ENCODE measurements around the gene CCNI2.

Gene CCNI2

GRCh38 chr5:132751971-132752580 is 4.8 kb downstream of the CCNI2 start:
- no peaks in the 10 kb centered on the region for H3K9me3 ChIP-seq (ENCODE audit: control insufficient read depth, low read depth, low read length)
- H3K36me3 ChIP-seq (ENCODE audit: control insufficient read depth, low read depth, low read length), result no peaks in the 10 kb centered on the region
- peaks cover 45% of the 10 kb centered on the region for H3K27me3 ChIP-seq (ENCODE audit: control insufficient read depth, insufficient read depth, low read length)
- no peak overlapping the region for H3K4me3 ChIP-seq (ENCODE audit: low read length)
- no peak overlapping the region for H3K27ac ChIP-seq (ENCODE audit: low read length)
- peaks cover 6% of the 10 kb centered on the region for H3K4me1 ChIP-seq (ENCODE audit: control insufficient read depth, low read depth, low read length)
- H3K9ac ChIP-seq (ENCODE audit: low read length), result no peak overlapping the region

GRCh38 chr5:132752581-132753125 is 5.4 kb downstream of the CCNI2 start:
- no peaks in the 10 kb centered on the region for H3K9me3 ChIP-seq (ENCODE audit: control insufficient read depth, low read depth, low read length)
- no peaks in the 10 kb centered on the region for H3K36me3 ChIP-seq (ENCODE audit: control insufficient read depth, low read depth, low read length)
- peaks cover 39% of the 10 kb centered on the region for H3K27me3 ChIP-seq (ENCODE audit: control insufficient read depth, insufficient read depth, low read length)
- peaks cover 6% of the 10 kb centered on the region for H3K4me1 ChIP-seq (ENCODE audit: control insufficient read depth, low read depth, low read length)
- no peak overlapping the region for H3K27ac ChIP-seq (ENCODE audit: low read length)
- H3K4me3 ChIP-seq (ENCODE audit: low read length), result no peak overlapping the region
- H3K9ac ChIP-seq (ENCODE audit: low read length), result no peak overlapping the region

GRCh38 chr5:132753135-132753987 is 6.1 kb downstream of the CCNI2 start:
- Histone ChIP-seq H3K27ac (ENCODE audit: low read length) (no peak overlapping the region), H3K36me3 (ENCODE audit: control insufficient read depth, low read depth, low read length) (no peaks in the 10 kb centered on the region), H3K9ac (ENCODE audit: low read length) (no peak overlapping the region), H3K4me1 (ENCODE audit: control insufficient read depth, low read depth, low read length) (peaks cover 6% of the 10 kb centered on the region), H3K9me3 (ENCODE audit: control insufficient read depth, low read depth, low read length) (no peaks in the 10 kb centered on the region), H3K4me3 (ENCODE audit: low read length) (no peak overlapping the region), H3K27me3 (ENCODE audit: control insufficient read depth, insufficient read depth, low read length) (peaks cover 32% of the 10 kb centered on the region)

- Histone ChIP-seq H3K27ac (ENCODE audit: low read length) (no peak overlapping the region), H3K4me3 (ENCODE audit: low read length) (no peak overlapping the region), H3K4me1 (ENCODE audit: control insufficient read depth, low read depth, low read length) (peaks cover 6% of the 10 kb centered on the region), H3K9ac (ENCODE audit: low read length) (no peak overlapping the region), H3K9me3 (ENCODE audit: control insufficient read depth, low read depth, low read length) (no peaks in the 10 kb centered on the region), H3K27me3 (ENCODE audit: control insufficient read depth, insufficient read depth, low read length) (peaks cover 24% of the 10 kb centered on the region), H3K36me3 (ENCODE audit: control insufficient read depth, low read depth, low read length) (no peaks in the 10 kb centered on the region)
Measured at GRCh38 chr5:132754111-132754510, 6.9 kb downstream of the CCNI2 start.

GRCh38 chr5:132754947-132755346 is 7.7 kb downstream of the CCNI2 start:
- peaks cover 16% of the 10 kb centered on the region for H3K27me3 ChIP-seq (ENCODE audit: control insufficient read depth, insufficient read depth, low read length)
- no peaks in the 10 kb centered on the region for H3K36me3 ChIP-seq (ENCODE audit: control insufficient read depth, low read depth, low read length)
- H3K9me3 ChIP-seq (ENCODE audit: control insufficient read depth, low read depth, low read length), result no peaks in the 10 kb centered on the region
- no peak overlapping the region for H3K4me3 ChIP-seq (ENCODE audit: low read length)
- H3K27ac ChIP-seq (ENCODE audit: low read length), result no peak overlapping the region
- H3K4me1 ChIP-seq (ENCODE audit: control insufficient read depth, low read depth, low read length), result peaks cover 6% of the 10 kb centered on the region
- no peak overlapping the region for H3K9ac ChIP-seq (ENCODE audit: low read length)

- no peaks in the 10 kb centered on the region for H3K9me3 ChIP-seq (ENCODE audit: control insufficient read depth, low read depth, low read length)
- no peak overlapping the region for H3K9ac ChIP-seq (ENCODE audit: low read length)
- peaks cover 6% of the 10 kb centered on the region for H3K4me1 ChIP-seq (ENCODE audit: control insufficient read depth, low read depth, low read length)
- no peaks in the 10 kb centered on the region for H3K36me3 ChIP-seq (ENCODE audit: control insufficient read depth, low read depth, low read length)
- H3K4me3 ChIP-seq (ENCODE audit: low read length), result no peak overlapping the region
- peaks cover 2% of the 10 kb centered on the region for H3K27me3 ChIP-seq (ENCODE audit: control insufficient read depth, insufficient read depth, low read length)
- H3K27ac ChIP-seq (ENCODE audit: low read length), result no peak overlapping the region
Measured at GRCh38 chr5:132756542-132756941, 9.3 kb downstream of the CCNI2 start.

GRCh38 chr5:132758451-132758850 is 11.2 kb downstream of the CCNI2 start:
- no peak overlapping the region for H3K27ac ChIP-seq (ENCODE audit: low read length)
- no peak overlapping the region for H3K9ac ChIP-seq (ENCODE audit: low read length)
- no peaks in the 10 kb centered on the region for H3K36me3 ChIP-seq (ENCODE audit: control insufficient read depth, low read depth, low read length)
- no peak overlapping the region for H3K4me3 ChIP-seq (ENCODE audit: low read length)
- no peaks in the 10 kb centered on the region for H3K27me3 ChIP-seq (ENCODE audit: control insufficient read depth, insufficient read depth, low read length)
- peaks cover 6% of the 10 kb centered on the region for H3K4me1 ChIP-seq (ENCODE audit: control insufficient read depth, low read depth, low read length)
- H3K9me3 ChIP-seq (ENCODE audit: control insufficient read depth, low read depth, low read length), result no peaks in the 10 kb centered on the region

GRCh38 chr5:132759114-132760048 is 12.2 kb downstream of the CCNI2 start:
- H3K27ac ChIP-seq (ENCODE audit: low read length), result no peak overlapping the region
- H3K4me1 ChIP-seq (ENCODE audit: control insufficient read depth, low read depth, low read length), result peaks cover 6% of the 10 kb centered on the region
- H3K36me3 ChIP-seq (ENCODE audit: control insufficient read depth, low read depth, low read length), result no peaks in the 10 kb centered on the region
- H3K9me3 ChIP-seq (ENCODE audit: control insufficient read depth, low read depth, low read length), result no peaks in the 10 kb centered on the region
- H3K4me3 ChIP-seq (ENCODE audit: low read length), result no peak overlapping the region
- no peak overlapping the region for H3K9ac ChIP-seq (ENCODE audit: low read length)
- H3K27me3 ChIP-seq (ENCODE audit: control insufficient read depth, insufficient read depth, low read length), result no peaks in the 10 kb centered on the region

GRCh38 chr5:132760049-132760420 is 12.8 kb downstream of the CCNI2 start:
- Histone ChIP-seq H3K36me3 (ENCODE audit: control insufficient read depth, low read depth, low read length) (no peaks in the 10 kb centered on the region), H3K9me3 (ENCODE audit: control insufficient read depth, low read depth, low read length) (no peaks in the 10 kb centered on the region), H3K4me1 (ENCODE audit: control insufficient read depth, low read depth, low read length) (peaks cover 5% of the 10 kb centered on the region)

GRCh38 chr5:132760601-132761317 is 13.5 kb downstream of the CCNI2 start:
- no peaks in the 10 kb centered on the region for H3K36me3 ChIP-seq (ENCODE audit: control insufficient read depth, low read depth, low read length)
- H3K4me3 ChIP-seq (ENCODE audit: low read length), result no peak overlapping the region
- no peaks in the 10 kb centered on the region for H3K9me3 ChIP-seq (ENCODE audit: control insufficient read depth, low read depth, low read length)
- no peaks in the 10 kb centered on the region for H3K27me3 ChIP-seq (ENCODE audit: control insufficient read depth, insufficient read depth, low read length)
- H3K9ac ChIP-seq (ENCODE audit: low read length), result no peak overlapping the region
- no peak overlapping the region for H3K27ac ChIP-seq (ENCODE audit: low read length)
- no peaks in the 10 kb centered on the region for H3K4me1 ChIP-seq (ENCODE audit: control insufficient read depth, low read depth, low read length)

More at GRCh38 chr5:132760049-132760420, 12.8 kb downstream of the CCNI2 start:
- no peak overlapping the region for H3K4me3 ChIP-seq (ENCODE audit: low read length)
- H3K27me3 ChIP-seq (ENCODE audit: control insufficient read depth, insufficient read depth, low read length), result no peaks in the 10 kb centered on the region
- H3K27ac ChIP-seq (ENCODE audit: low read length), result no peak overlapping the region
- no peak overlapping the region for H3K9ac ChIP-seq (ENCODE audit: low read length)
